ENCODE results near the gene HDAC11. TPM values are rescaled to one million over a fixed set of nuclear protein-coding genes. Genes with fewer than 3 reads are reported as not detected.

HDAC11 gene
- total RNA-seq, 2 donors from 2014 or later, result 24.0 to 36.1 TPM

DNA sequence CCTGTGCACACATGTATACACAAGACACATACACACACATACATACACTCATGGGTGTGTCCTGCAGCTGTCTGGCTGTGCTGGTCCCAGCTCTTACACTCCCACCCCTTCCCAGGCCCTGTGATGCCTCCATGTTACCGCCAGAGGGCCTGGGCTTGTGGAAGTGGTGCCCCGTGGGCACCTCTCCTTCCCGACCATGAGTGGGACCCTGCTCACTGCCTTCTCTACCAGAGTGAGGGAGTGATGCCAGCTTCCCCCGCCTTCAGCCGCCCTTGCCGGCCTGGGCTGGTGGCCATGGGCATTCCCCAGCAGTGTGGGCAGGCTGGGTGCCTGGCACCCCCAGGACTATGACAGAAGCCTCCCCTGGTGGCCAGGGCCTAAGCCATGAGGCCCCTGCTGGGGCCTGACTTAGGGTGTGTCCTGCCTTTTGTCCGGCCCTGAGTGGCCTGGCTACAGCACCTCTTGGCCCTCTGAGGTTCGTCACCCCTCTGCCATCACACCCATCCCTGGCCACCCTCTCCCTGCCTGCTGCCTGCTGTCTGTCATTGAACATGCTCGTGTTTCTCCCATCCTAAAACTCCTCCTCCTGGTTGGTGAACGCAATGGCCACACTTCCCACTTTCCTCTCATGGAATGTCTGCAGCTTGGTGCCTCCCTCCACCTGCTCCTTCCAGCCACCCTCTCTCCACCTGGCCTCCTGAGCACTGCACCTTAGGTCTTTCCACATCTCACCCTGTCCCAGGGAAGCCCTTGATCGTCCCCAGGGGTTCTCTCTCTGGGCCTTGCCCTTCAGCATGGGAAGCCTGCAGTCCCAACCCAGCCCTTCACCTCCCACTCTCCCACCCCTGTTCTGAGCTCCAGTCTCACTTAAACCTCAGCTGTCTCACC lies 14.6 kb downstream of the HDAC11 start:
- H3K4me3 ChIP-seq, result no peak overlapping the region
- H3K9me3 ChIP-seq, result no peaks in the 10 kb centered on the region
- TF ChIP-seq CTCF (IDR thresholded peaks at IDR 0.05), result no peak
- intact Hi-C loops (cut with DNase I), result loop anchor here (2.0 kb wide), 1 partner anchor 156 kb away; no protein-coding TSS in a partner anchor
- H3K27ac ChIP-seq, result no peak overlapping the region
- H3K27me3 ChIP-seq, result no peaks in the 10 kb centered on the region
- H3K36me3 ChIP-seq, result no peaks in the 10 kb centered on the region
- no peaks in the 10 kb centered on the region for H3K4me1 ChIP-seq
- DNase-seq, result no peak
- H3K9ac ChIP-seq (ENCODE audit: low read depth in 2 of 2, low read length in 2 of 2), result no peak overlapping the region

DNA sequence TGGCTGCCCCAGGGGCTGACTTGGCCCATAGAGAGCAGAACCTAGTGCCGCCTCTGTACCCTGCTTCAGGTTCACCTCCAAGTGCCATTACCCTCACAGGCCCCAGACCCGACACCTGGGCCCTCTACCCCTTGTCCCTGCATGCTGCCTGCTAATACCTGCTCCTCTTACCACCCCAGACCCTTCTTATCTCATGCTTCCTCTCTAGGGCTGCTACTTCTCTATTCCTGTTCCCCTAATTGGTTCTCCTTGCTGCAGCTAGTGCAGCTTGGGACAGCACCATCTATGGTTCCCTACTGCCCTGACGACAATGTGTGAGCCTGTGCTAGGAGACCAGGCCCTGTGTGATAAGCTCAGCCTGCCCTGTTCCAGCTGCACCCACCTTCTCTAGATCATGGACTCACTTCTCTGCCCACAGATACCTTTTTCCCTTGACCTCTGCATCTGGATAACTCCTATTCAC lies 15.3 kb downstream of the HDAC11 start:
- Histone ChIP-seq H3K4me1 (no peaks in the 10 kb centered on the region), H3K9ac (ENCODE audit: low read depth in 2 of 2, low read length in 2 of 2) (no peak overlapping the region), H3K27me3 (no peaks in the 10 kb centered on the region), H3K27ac (no peak overlapping the region), H3K9me3 (no peaks in the 10 kb centered on the region), H3K4me3 (no peak overlapping the region), H3K36me3 (no peaks in the 10 kb centered on the region)
- TF ChIP-seq CTCF (IDR thresholded peaks at IDR 0.05), result no peak
- no peak for DNase-seq
- intact Hi-C loops (cut with DNase I), result loop anchor here (2.0 kb wide), 1 partner anchor 155 kb away; no protein-coding TSS in a partner anchor

DNA sequence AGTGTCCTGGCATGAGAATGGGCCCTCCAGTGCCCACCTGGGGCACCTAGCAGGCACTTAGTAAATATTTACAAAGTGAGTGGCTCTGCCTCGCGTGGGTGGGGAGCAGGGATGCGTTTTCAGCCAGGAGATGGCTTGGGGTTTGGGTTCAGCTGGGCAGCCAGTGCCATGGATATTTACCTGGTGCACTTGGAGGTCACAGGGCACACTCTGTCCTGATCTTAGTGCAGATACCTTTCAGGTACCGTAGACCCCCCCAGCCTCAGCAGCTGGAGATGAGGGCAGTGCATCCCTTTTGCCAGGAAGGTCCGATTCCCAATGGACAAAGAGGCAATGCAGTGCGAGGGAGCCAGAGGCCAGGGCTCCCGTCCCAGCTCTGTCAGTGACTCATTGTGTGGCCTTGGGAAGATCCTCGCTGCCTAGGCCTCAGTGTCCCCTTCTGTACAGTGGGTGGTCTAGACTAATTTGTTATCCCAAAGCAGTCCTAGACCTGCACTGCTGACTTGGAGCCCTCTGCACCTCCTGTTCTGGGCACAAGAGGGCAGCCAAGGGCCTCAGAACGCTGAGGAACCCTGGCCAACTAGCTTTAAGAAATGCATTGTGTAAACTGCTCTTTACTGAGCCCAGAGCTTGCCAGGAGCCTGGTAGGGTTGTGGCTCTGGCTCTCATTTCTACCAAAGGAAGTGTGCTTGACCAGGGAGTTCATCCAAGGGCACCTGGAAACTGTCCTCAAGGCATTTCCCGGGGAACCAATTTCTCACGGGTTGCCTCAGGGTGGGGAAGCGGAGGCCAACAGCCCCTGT lies 16.0 kb downstream of the HDAC11 start:
- DNase-seq, result peak; percentile 74
- Histone ChIP-seq H3K27ac (no peak overlapping the region), H3K4me1 (no peaks in the 10 kb centered on the region), H3K36me3 (no peaks in the 10 kb centered on the region), H3K27me3 (no peaks in the 10 kb centered on the region), H3K4me3 (no peak overlapping the region), H3K9me3 (no peaks in the 10 kb centered on the region), H3K9ac (ENCODE audit: low read depth in 2 of 2, low read length in 2 of 2) (peak overlapping the region in 1 of 2 donors; percentile 10)
- peak; percentile 83 for TF ChIP-seq CTCF (IDR thresholded peaks at IDR 0.05)
- intact Hi-C loops (cut with DNase I), result loop anchor here (2.0 kb wide), 1 partner anchor 155 kb away; no protein-coding TSS in a partner anchor

GRCh38 chr3:13496879-13497278 lies 16.8 kb downstream of the HDAC11 start:
- Histone ChIP-seq H3K9me3 (no peaks in the 10 kb centered on the region), H3K27me3 (no peaks in the 10 kb centered on the region), H3K27ac (no peak overlapping the region), H3K9ac (ENCODE audit: low read depth in 2 of 2, low read length in 2 of 2) (peak overlapping the region in 1 of 2 donors; percentile 10), H3K36me3 (no peaks in the 10 kb centered on the region), H3K4me1 (no peaks in the 10 kb centered on the region), H3K4me3 (no peak overlapping the region)
- no peak for TF ChIP-seq CTCF (IDR thresholded peaks at IDR 0.05)
- intact Hi-C loops (cut with DNase I), result no loop called here
- DNase-seq, result no peak

- Histone ChIP-seq H3K9me3 (no peaks in the 10 kb centered on the region), H3K9ac (ENCODE audit: low read depth in 2 of 2, low read length in 2 of 2) (no peak overlapping the region), H3K27ac (no peak overlapping the region), H3K36me3 (no peaks in the 10 kb centered on the region), H3K4me3 (no peak overlapping the region), H3K4me1 (no peaks in the 10 kb centered on the region), H3K27me3 (no peaks in the 10 kb centered on the region)
- intact Hi-C loops (cut with DNase I), result no loop called here
- no peak for TF ChIP-seq CTCF (IDR thresholded peaks at IDR 0.05)
- no peak for DNase-seq
Measured at GRCh38 chr3:13497386-13497785, 17.3 kb downstream of the HDAC11 start.

Data from colonic mucosa (tissue), 4 donors.